Peyer's patch (tissue), 4 donors: ENCODE data around the gene FFAR4.

Experiments used
- POLR2A ChIP-seq, 2 donors: fragments of 450-650 bp; IDR thresholded peaks; one replicate each; pipeline ENCODE4 v1.5.1; 2017; ENCODE audit warnings: antibody characterized with exemption in 2 of 2, mild to moderate bottlenecking in 2 of 2, moderate library complexity in 2 of 2
- TF ChIP-seq, protein P1 (sequence below), 6 experiments: fragments of 450-650 bp in 4 of 6; fragments of 200-600 bp in 2 of 6; sonication (generic) in 1 of 6; IDR thresholded peaks; one replicate each; pipeline ENCODE4 v1.5.1; 2017 to 2019; ENCODE audit warnings: antibody characterized with exemption in 6 of 6, mild to moderate bottlenecking in 3 of 6, moderate library complexity in 1 of 6

DNA sequence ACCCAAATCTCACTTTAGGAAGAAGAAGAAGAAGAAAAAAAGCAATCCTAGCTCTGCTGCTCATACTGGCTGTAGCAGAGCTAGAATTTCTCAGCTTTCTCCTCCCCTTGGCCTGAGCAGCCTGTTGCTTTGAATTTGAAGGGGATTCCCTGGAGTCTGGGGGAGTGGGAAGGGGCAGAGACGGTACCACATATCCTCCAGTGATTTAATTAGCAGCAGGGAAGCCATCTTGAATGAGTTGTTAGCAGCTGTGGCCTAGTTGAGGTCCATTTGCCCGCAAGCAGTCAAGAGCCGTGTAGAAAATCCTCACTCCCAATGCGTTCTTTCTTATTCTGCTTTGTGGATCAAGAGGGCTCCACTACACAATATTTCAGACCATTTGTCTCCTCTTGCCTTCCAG, 62.4 kb downstream of the FFAR4 start:
- TF ChIP-seq, protein P1, sequence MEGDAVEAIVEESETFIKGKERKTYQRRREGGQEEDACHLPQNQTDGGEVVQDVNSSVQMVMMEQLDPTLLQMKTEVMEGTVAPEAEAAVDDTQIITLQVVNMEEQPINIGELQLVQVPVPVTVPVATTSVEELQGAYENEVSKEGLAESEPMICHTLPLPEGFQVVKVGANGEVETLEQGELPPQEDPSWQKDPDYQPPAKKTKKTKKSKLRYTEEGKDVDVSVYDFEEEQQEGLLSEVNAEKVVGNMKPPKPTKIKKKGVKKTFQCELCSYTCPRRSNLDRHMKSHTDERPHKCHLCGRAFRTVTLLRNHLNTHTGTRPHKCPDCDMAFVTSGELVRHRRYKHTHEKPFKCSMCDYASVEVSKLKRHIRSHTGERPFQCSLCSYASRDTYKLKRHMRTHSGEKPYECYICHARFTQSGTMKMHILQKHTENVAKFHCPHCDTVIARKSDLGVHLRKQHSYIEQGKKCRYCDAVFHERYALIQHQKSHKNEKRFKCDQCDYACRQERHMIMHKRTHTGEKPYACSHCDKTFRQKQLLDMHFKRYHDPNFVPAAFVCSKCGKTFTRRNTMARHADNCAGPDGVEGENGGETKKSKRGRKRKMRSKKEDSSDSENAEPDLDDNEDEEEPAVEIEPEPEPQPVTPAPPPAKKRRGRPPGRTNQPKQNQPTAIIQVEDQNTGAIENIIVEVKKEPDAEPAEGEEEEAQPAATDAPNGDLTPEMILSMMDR (IDR thresholded peaks at IDR 0.05): no peak
- no peak for TF ChIP-seq POLR2A (IDR thresholded peaks at IDR 0.05)
